Natural killer cell (primary cell): Measurements from ENCODE around the gene OSBPL9. TPM values are rescaled to one million over a fixed set of nuclear protein-coding genes. Genes with fewer than 3 reads are reported as not detected.

ENCODE experiments used
- ATAC-seq, 3 donors: fragments of 150-1000 bp in 2 of 3; fragments of 200-7000 bp in 1 of 3; cut with Tn5 transposase; 1 replicate in 1 of 3; 2 replicates in 2 of 3; pipeline ENCODE4 v1.10.0; 2021; ENCODE audit warnings: mild to moderate bottlenecking in 2 of 3, moderate library complexity in 2 of 3
- DNase-seq, 2 donors: peaks; one replicate each; pipeline versions ENCODE4 v3.0.0 to v3.0.0-alpha.2; 2013 to 2021; ENCODE audit warnings: mixed read lengths in 1 of 2
- H3K27ac ChIP-seq: one replicate; pipeline ENCODE4 v1.5.1; 2013; ENCODE audit warnings: mild to moderate bottlenecking, low read length
- H3K27me3 ChIP-seq: one replicate; pipeline ENCODE4 v1.6.1; 2013; ENCODE audit warnings: low read length; ENCODE audit not compliant: control insufficient read depth, insufficient read depth
- H3K36me3 ChIP-seq: one replicate; pipeline ENCODE4 v1.6.1; 2013; ENCODE audit warnings: low read length; ENCODE audit not compliant: control insufficient read depth, insufficient read depth
- H3K4me1 ChIP-seq: one replicate; pipeline ENCODE4 v1.6.1; 2013; ENCODE audit warnings: low read length; ENCODE audit not compliant: control insufficient read depth, insufficient read depth
- H3K4me3 ChIP-seq: one replicate; pipeline ENCODE4 v1.5.1; 2013; ENCODE audit warnings: low read length
- H3K9me3 ChIP-seq: one replicate; pipeline ENCODE4 v1.6.1; 2013; ENCODE audit warnings: low read length; ENCODE audit not compliant: control insufficient read depth, insufficient read depth
- H3K27ac Mint-ChIP-seq, 2 donors: one replicate each; pipeline ENCODE4 v1.8.0; 2022; ENCODE audit warnings: mild to moderate bottlenecking in 2 of 2, mixed read lengths in 2 of 2, moderate library complexity in 1 of 2
- H3K27me3 Mint-ChIP-seq, 2 donors: one replicate each; pipeline ENCODE4 v1.8.0; 2022; ENCODE audit warnings: low read depth in 2 of 2, mixed read lengths in 2 of 2
- H3K36me3 Mint-ChIP-seq: one replicate; pipeline ENCODE4 v1.8.0; 2022; ENCODE audit warnings: mixed read lengths
- H3K4me1 Mint-ChIP-seq, 2 donors: one replicate each; pipeline ENCODE4 v1.8.0; 2022; ENCODE audit warnings: mixed read lengths in 2 of 2
- H3K4me3 Mint-ChIP-seq: one replicate; pipeline ENCODE4 v1.8.0; 2022; ENCODE audit warnings: mild to moderate bottlenecking, moderate library complexity, mixed read lengths
- H3K9me3 Mint-ChIP-seq, 2 donors: one replicate each; pipeline ENCODE4 v1.8.0; 2022; ENCODE audit warnings: mixed read lengths in 2 of 2
- whole genome bisulfite sequencing: methylation state at CpG from one replicate; pipeline ENCODE4 v1.1.7; 2013; ENCODE audit warnings: missing lambda C conversion rate; ENCODE audit not compliant: insufficient coverage; 5-methylcytosine and 5-hydroxymethylcytosine counted together
- intact Hi-C: fragments of 100-400 bp; cut with micrococcal nuclease; formaldehyde crosslinking; loops from one replicate; pipeline ENCODE4 v1.14.2; 2022
- total RNA-seq, 4 donors: library from RNA; stranded (reverse); fragments of 120-200 nt in 1 of 4; gene quantifications; one replicate each; pipeline versions ENCODE4 v1.2.3 to v1.2.4, GENCODE V29; 2013 to 2022
- TF ChIP-seq, protein P1 (sequence below): fragments of 200-600 bp; IDR thresholded peaks from one replicate; pipeline ENCODE4 v1.8.0; 2022; ENCODE audit warnings: antibody characterized with exemption

Gene OSBPL9
- total RNA-seq, 3 donors from 2014 or later (not counting 1 experiment from before 2014, with no cell fraction given): 53.0 to 72.6 (median 62.0) TPM

DNA sequence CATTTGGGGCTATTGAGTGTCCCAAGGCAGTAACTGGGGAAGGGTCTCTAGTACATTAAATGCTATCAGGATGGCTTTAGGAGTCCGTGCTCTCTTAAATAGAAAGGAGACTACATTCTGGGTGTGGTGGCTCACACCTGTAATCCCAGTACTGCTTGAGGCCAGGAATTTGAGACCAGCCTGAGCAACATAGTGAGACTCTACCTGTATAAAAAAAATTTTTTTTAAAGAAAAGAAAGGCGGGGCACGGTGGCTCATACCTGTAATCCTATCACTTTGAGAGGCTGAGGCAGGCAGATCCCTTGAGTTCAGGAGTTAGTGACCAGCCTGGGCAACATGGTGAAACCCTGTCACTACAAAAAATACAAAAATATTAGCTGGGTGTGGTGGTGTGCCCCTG, 21.5 kb downstream of the OSBPL9 start:
- Mint-ChIP-seq H3K4me1 (peaks cover 26 to 29% of the 10 kb centered on the region in 2 donors), H3K27me3 (no peaks in the 10 kb centered on the region), H3K4me3 (no peak overlapping the region), H3K9me3 (no peaks in the 10 kb centered on the region), H3K36me3 (no peaks in the 10 kb centered on the region), H3K27ac (no peak overlapping the region)
- no peaks in the 10 kb centered on the region for H3K4me1 ChIP-seq
- no peak for ATAC-seq
- WGBS: 97% methylated on average over 3 of the region's 3 CpGs
- H3K27ac ChIP-seq: no peak overlapping the region
- no peak overlapping the region for H3K4me3 ChIP-seq
- H3K9me3 ChIP-seq: no peaks in the 10 kb centered on the region
- intact Hi-C loops: no loop called here
- no peaks in the 10 kb centered on the region for H3K36me3 ChIP-seq
- no peak for DNase-seq
- H3K27me3 ChIP-seq: no peaks in the 10 kb centered on the region
- TF ChIP-seq, protein P1, sequence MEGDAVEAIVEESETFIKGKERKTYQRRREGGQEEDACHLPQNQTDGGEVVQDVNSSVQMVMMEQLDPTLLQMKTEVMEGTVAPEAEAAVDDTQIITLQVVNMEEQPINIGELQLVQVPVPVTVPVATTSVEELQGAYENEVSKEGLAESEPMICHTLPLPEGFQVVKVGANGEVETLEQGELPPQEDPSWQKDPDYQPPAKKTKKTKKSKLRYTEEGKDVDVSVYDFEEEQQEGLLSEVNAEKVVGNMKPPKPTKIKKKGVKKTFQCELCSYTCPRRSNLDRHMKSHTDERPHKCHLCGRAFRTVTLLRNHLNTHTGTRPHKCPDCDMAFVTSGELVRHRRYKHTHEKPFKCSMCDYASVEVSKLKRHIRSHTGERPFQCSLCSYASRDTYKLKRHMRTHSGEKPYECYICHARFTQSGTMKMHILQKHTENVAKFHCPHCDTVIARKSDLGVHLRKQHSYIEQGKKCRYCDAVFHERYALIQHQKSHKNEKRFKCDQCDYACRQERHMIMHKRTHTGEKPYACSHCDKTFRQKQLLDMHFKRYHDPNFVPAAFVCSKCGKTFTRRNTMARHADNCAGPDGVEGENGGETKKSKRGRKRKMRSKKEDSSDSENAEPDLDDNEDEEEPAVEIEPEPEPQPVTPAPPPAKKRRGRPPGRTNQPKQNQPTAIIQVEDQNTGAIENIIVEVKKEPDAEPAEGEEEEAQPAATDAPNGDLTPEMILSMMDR: no peak

DNA sequence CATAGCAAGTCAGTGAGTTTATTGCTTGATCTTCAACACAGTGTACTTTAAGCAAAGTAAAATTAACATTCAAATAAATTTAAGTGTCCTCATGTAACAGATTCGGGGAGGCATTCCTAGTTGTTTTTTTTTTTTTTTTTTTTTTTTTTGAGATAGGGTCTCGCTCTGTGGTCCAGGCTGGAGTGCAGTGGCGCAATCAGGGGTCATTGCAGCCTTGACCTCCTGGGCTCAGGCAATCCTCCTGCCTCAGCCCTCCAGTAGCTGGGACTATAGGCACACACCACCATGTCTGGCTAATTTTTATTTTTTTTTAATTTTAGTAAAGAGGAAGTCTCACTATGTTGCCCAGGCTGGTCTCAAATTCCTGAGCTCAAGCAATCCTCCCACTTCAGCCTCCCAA, 22.8 kb downstream of the OSBPL9 start:
- H3K9me3 ChIP-seq: no peaks in the 10 kb centered on the region
- no peak overlapping the region for H3K4me3 ChIP-seq
- intact Hi-C loops: no loop called here
- Mint-ChIP-seq H3K4me3 (no peak overlapping the region), H3K4me1 (peaks cover 21 to 29% of the 10 kb centered on the region in 2 donors), H3K27me3 (no peaks in the 10 kb centered on the region), H3K9me3 (no peaks in the 10 kb centered on the region), H3K36me3 (no peaks in the 10 kb centered on the region), H3K27ac (no peak overlapping the region)
- H3K4me1 ChIP-seq: no peaks in the 10 kb centered on the region
- no peaks in the 10 kb centered on the region for H3K36me3 ChIP-seq
- no peaks in the 10 kb centered on the region for H3K27me3 ChIP-seq
- no peak overlapping the region for H3K27ac ChIP-seq
- 88% methylated on average over 1 of the region's 3 CpGs for WGBS
- no peak for ATAC-seq
- TF ChIP-seq, protein P1: no peak
- DNase-seq: no peak

DNA sequence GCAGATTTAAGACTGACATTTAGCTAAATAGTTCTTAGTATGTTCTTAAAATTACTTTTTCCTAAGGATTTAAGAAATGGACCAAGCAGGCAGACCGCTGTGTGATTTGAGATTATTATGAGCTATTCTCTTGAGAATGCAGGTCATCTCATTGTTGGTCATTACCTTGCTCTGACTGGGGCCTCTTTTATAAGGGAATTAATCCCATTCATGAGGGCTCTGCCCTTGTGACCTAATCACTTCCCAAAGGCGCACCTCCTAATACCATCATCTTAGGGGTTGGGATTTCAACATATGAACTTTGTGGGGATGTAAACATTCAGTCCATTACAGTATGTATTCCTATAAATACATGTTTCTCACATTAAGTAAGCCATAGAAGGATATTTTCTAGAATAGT, 24.2 kb downstream of the OSBPL9 start:
- Histone ChIP-seq H3K27ac (no peak overlapping the region), H3K36me3 (no peaks in the 10 kb centered on the region), H3K4me3 (no peak overlapping the region), H3K4me1 (no peaks in the 10 kb centered on the region), H3K27me3 (no peaks in the 10 kb centered on the region), H3K9me3 (no peaks in the 10 kb centered on the region)
- no peaks in the 10 kb centered on the region for H3K36me3 Mint-ChIP-seq
- no peaks in the 10 kb centered on the region for H3K9me3 Mint-ChIP-seq
- H3K27ac Mint-ChIP-seq: no peak overlapping the region
- TF ChIP-seq, protein P1: no peak
- no peak for ATAC-seq
- peaks cover 20 to 34% of the 10 kb centered on the region in 2 donors for H3K4me1 Mint-ChIP-seq
- H3K27me3 Mint-ChIP-seq: no peaks in the 10 kb centered on the region
- H3K4me3 Mint-ChIP-seq: no peak overlapping the region
- DNase-seq: no peak
- intact Hi-C loops: no loop called here
- WGBS: 88% methylated on average over 1 of the region's 2 CpGs

DNA sequence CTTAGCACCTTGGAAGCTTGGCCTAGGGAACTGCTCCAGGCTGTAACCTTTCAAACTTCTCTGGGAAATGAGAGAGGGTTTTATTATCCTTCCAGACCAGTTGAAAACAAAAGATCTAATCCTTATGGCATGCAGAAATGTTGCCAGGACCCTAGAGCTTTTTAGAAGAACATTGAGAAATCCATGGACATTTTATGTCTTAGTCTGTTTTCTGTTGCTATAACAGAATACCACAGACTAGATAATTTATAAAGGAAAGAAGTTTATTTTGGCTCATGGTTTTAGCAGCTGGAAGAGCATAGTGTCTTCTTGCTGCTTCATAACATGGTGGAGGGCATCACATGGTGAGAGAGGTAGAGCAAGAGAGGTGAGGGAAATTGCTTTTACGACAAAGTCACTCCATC, 25.8 kb downstream of the OSBPL9 start:
- Mint-ChIP-seq H3K9me3 (no peaks in the 10 kb centered on the region), H3K4me1 (peaks cover 20 to 35% of the 10 kb centered on the region in 2 donors), H3K27ac (no peak overlapping the region), H3K27me3 (no peaks in the 10 kb centered on the region), H3K4me3 (no peak overlapping the region), H3K36me3 (no peaks in the 10 kb centered on the region)
- Histone ChIP-seq H3K9me3 (peaks cover 4% of the 10 kb centered on the region), H3K36me3 (no peaks in the 10 kb centered on the region), H3K4me1 (no peaks in the 10 kb centered on the region), H3K4me3 (no peak overlapping the region), H3K27ac (no peak overlapping the region), H3K27me3 (no peaks in the 10 kb centered on the region)
- ATAC-seq: no peak
- WGBS: no CpG with 5 or more reads among the region's 1 CpG
- DNase-seq: no peak
- TF ChIP-seq, protein P1: no peak
- intact Hi-C loops: no loop called here
